Calu3 (cell line): Measurements from ENCODE around the gene DDX20. TPM values are rescaled to one million over a fixed set of nuclear protein-coding genes. Genes with fewer than 3 reads are reported as not detected.

Experiments used
- BruUV-seq: library from RNA; stranded (reverse); fragments of 400-500 nt; replicated peaks from 2 replicates; lab custom pipeline; 2021; lab: Mats Ljungman, UMichigan
- CTCF ChIA-PET: fragments of 300-600 bp; sonication (Branson Sonifier 250); formaldehyde crosslinking; loops from one replicate; lab custom pipeline; 2022; ENCODE audit warnings: antibody characterized with exemption; lab: Charles Lee
- DNase-seq: peaks from one replicate; pipeline ENCODE4 v3.0.0; 2022
- H3K27ac Mint-ChIP-seq: one replicate; pipeline ENCODE4 v1.8.0; 2022; ENCODE audit warnings: mixed read lengths; ENCODE audit not compliant: unreplicated experiment
- H3K27me3 Mint-ChIP-seq: one replicate; pipeline ENCODE4 v1.8.0; 2022; ENCODE audit warnings: mixed read lengths; ENCODE audit not compliant: unreplicated experiment
- H3K36me3 Mint-ChIP-seq: one replicate; pipeline ENCODE4 v1.8.0; 2022; ENCODE audit warnings: mild to moderate bottlenecking, moderate library complexity, mixed read lengths; ENCODE audit not compliant: insufficient read depth, unreplicated experiment
- H3K4me1 Mint-ChIP-seq: one replicate; pipeline ENCODE4 v1.8.0; 2022; ENCODE audit warnings: mild to moderate bottlenecking, low read depth, mixed read lengths; ENCODE audit not compliant: unreplicated experiment
- H3K4me3 Mint-ChIP-seq: one replicate; pipeline ENCODE4 v1.8.0; 2022; ENCODE audit warnings: mild to moderate bottlenecking, low read depth, moderate library complexity, mixed read lengths; ENCODE audit not compliant: unreplicated experiment
- H3K9me3 Mint-ChIP-seq: one replicate; pipeline ENCODE4 v1.8.0; 2022; ENCODE audit warnings: low read depth, mixed read lengths; ENCODE audit not compliant: unreplicated experiment
- CTCF ChIP-seq: fragments of 200-600 bp; IDR thresholded peaks from one replicate; pipeline ENCODE4 v1.8.0; 2022; ENCODE audit warnings: antibody characterized with exemption; ENCODE audit not compliant: unreplicated experiment
- intact Hi-C: fragments of 100-400 bp; cut with micrococcal nuclease; formaldehyde crosslinking; loops from one replicate; pipeline ENCODE4 v1.10.0; 2022; ENCODE audit not compliant: unreplicated experiment
- total RNA-seq: library from RNA; stranded (reverse); gene quantifications from 2 replicates; pipeline ENCODE4 v1.2.3, GENCODE V29; 2022

The DDX20 gene
- total RNA-seq, 1 experiment from 2014 or later: 8.9 TPM

- no peak overlapping the region for H3K27ac Mint-ChIP-seq
These were observed 21.2 kb downstream of the DDX20 start for GRCh38 chr1:111776861-111777260.

GRCh38 chr1:111777301-111777700 lies 21.6 kb downstream of the DDX20 start:
- Mint-ChIP-seq H3K9me3 (no peaks in the 10 kb centered on the region), H3K27ac (no peak overlapping the region)
- CTCF ChIA-PET: no interaction called here

More at GRCh38 chr1:111776861-111777260, 21.2 kb downstream of the DDX20 start:
- intact Hi-C loops: no loop called here
- no TSS peak for BruUV-seq
- Mint-ChIP-seq H3K9me3 (no peaks in the 10 kb centered on the region), H3K27me3 (peaks cover 33% of the 10 kb centered on the region), H3K36me3 (no peaks in the 10 kb centered on the region), H3K4me1 (no peaks in the 10 kb centered on the region), H3K4me3 (no peak overlapping the region)
- CTCF ChIA-PET: no interaction called here
- DNase-seq: no peak
- TF ChIP-seq CTCF: no peak

GRCh38 chr1:111778066-111778465 lies 22.4 kb downstream of the DDX20 start:
- Mint-ChIP-seq H3K4me3 (no peak overlapping the region), H3K36me3 (no peaks in the 10 kb centered on the region), H3K27ac (no peak overlapping the region), H3K9me3 (no peaks in the 10 kb centered on the region), H3K4me1 (no peaks in the 10 kb centered on the region), H3K27me3 (peaks cover 39% of the 10 kb centered on the region)
- TF ChIP-seq CTCF: no peak
- DNase-seq: no peak
- BruUV-seq: no TSS peak
- CTCF ChIA-PET: no interaction called here
- intact Hi-C loops: no loop called here

More at GRCh38 chr1:111777301-111777700, 21.6 kb downstream of the DDX20 start:
- BruUV-seq: no TSS peak
- Mint-ChIP-seq H3K36me3 (no peaks in the 10 kb centered on the region), H3K4me1 (no peaks in the 10 kb centered on the region), H3K27me3 (peaks cover 33% of the 10 kb centered on the region), H3K4me3 (no peak overlapping the region)
- no peak for TF ChIP-seq CTCF
- no peak for DNase-seq
- intact Hi-C loops: no loop called here

GRCh38 chr1:111778541-111779051 lies 22.9 kb downstream of the DDX20 start:
- Mint-ChIP-seq H3K4me3 (no peak overlapping the region), H3K27ac (no peak overlapping the region), H3K27me3 (peaks cover 42% of the 10 kb centered on the region), H3K36me3 (no peaks in the 10 kb centered on the region), H3K4me1 (no peaks in the 10 kb centered on the region), H3K9me3 (no peaks in the 10 kb centered on the region)
- CTCF ChIA-PET: no interaction called here
- no peak for DNase-seq
- no peak for TF ChIP-seq CTCF
- intact Hi-C loops: no loop called here
- no TSS peak for BruUV-seq
